Right atrium auricular region (tissue), 2 donors: Measurements from ENCODE around the gene SLC26A8. TPM values are rescaled to one million over a fixed set of nuclear protein-coding genes. Genes with fewer than 3 reads are reported as not detected.
"Not testable (repeated sequence)": the region's sequence is repeated elsewhere in the genome, so short reads cannot be mapped to it uniquely, and the experiment has no call there.

Experiments
- DNase-seq: peaks from one replicate; pipeline ENCODE4 v3.0.0-alpha.2; 2019; ENCODE audit warnings: low spot score
- H3K27ac ChIP-seq, 2 donors: fragments of 200-600 bp; sonication (generic); 1 replicate in 1 of 2; 2 replicates in 1 of 2; pipeline ENCODE4 v1.5.1; 2016 to 2019
- H3K27me3 ChIP-seq, 2 donors: fragments of 200-600 bp; sonication (generic); one replicate each; pipeline versions ENCODE4 v1.5.1 to v1.6.0; 2017 to 2019
- H3K36me3 ChIP-seq: fragments of 200-600 bp; sonication (generic); one replicate; pipeline ENCODE4 v1.5.1; 2016
- H3K4me1 ChIP-seq, 2 donors: fragments of 200-600 bp; sonication (generic); one replicate each; pipeline versions ENCODE4 v1.5.1 to v1.6.0; 2017 to 2019
- H3K4me3 ChIP-seq, 2 donors: fragments of 200-600 bp; sonication (generic); 1 replicate in 1 of 2; 2 replicates in 1 of 2; pipeline ENCODE4 v1.5.1; 2017 to 2019; ENCODE audit warnings: mild to moderate bottlenecking in 1 of 2, moderate library complexity in 1 of 2
- H3K9me3 ChIP-seq, 2 donors: fragments of 200-600 bp; sonication (generic); one replicate each; pipeline ENCODE4 v1.5.1; 2019
- total RNA-seq, 2 donors: library from RNA; depleted of rRNA; stranded (reverse); fragments of >200 nt; gene quantifications; one replicate each; pipeline ENCODE4 v1.1.0, GENCODE V29; 2016
- TF ChIP-seq, protein P1 (sequence below), 2 donors: fragments of 200-600 bp; sonication (generic); IDR thresholded peaks; one replicate each; pipeline ENCODE4 v1.5.1; 2019; ENCODE audit warnings: antibody characterized with exemption in 2 of 2

The SLC26A8 gene
- total RNA-seq, 2 donors from 2014 or later = not detected

- no peaks in the 10 kb centered on the region for H3K4me1 ChIP-seq
- no peak overlapping the region for H3K27ac ChIP-seq
- H3K9me3 ChIP-seq = no peaks in the 10 kb centered on the region
- TF ChIP-seq, protein P1, sequence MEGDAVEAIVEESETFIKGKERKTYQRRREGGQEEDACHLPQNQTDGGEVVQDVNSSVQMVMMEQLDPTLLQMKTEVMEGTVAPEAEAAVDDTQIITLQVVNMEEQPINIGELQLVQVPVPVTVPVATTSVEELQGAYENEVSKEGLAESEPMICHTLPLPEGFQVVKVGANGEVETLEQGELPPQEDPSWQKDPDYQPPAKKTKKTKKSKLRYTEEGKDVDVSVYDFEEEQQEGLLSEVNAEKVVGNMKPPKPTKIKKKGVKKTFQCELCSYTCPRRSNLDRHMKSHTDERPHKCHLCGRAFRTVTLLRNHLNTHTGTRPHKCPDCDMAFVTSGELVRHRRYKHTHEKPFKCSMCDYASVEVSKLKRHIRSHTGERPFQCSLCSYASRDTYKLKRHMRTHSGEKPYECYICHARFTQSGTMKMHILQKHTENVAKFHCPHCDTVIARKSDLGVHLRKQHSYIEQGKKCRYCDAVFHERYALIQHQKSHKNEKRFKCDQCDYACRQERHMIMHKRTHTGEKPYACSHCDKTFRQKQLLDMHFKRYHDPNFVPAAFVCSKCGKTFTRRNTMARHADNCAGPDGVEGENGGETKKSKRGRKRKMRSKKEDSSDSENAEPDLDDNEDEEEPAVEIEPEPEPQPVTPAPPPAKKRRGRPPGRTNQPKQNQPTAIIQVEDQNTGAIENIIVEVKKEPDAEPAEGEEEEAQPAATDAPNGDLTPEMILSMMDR (IDR thresholded peaks at IDR 0.05) = no peak
- no peaks in the 10 kb centered on the region for H3K36me3 ChIP-seq
- DNase-seq = no peak
- H3K27me3 ChIP-seq = no peaks in the 10 kb centered on the region
- no peak overlapping the region for H3K4me3 ChIP-seq
Measured at GRCh38 chr6:35936681-35937359, 87.6 kb downstream of the SLC26A8 start.

GRCh38 chr6:35935469-35935868 is 89.0 kb downstream of the SLC26A8 start:
- H3K9me3 ChIP-seq = no peaks in the 10 kb centered on the region
- DNase-seq = no peak
- no peaks in the 10 kb centered on the region for H3K27me3 ChIP-seq
- H3K27ac ChIP-seq = no peak overlapping the region
- H3K4me3 ChIP-seq = no peak overlapping the region
- no peaks in the 10 kb centered on the region for H3K4me1 ChIP-seq
- H3K36me3 ChIP-seq = no peaks in the 10 kb centered on the region
- TF ChIP-seq, protein P1 (IDR thresholded peaks at IDR 0.05) = no peak

DNA sequence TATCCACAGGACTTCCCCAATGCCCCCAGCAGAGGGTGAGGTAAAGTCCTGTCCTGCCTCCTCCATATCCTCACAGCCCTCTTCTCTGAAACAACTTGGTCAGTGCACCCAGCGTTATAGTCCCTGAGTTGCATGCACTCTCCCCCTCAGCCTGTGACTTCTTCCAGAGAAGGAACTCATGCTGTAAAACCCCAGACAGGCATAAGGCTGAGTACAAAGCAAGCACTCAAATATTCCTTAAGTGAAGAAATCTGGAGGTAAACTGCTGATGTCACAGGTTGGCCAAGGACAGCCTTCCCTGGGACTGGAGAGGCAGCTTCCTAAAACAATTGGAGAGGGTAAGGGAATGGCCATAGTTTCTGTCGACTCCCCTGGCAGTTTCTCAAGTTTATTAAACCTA is 90.6 kb downstream of the SLC26A8 start:
- no peak overlapping the region for H3K27ac ChIP-seq

GRCh38 chr6:35931873-35932272 is 92.6 kb downstream of the SLC26A8 start:
- DNase-seq, H3K4me3 ChIP-seq, H3K27me3 ChIP-seq, H3K36me3 ChIP-seq, H3K9me3 ChIP-seq, H3K4me1 ChIP-seq, H3K27ac ChIP-seq: not testable (repeated sequence)

More for the DNA sequence above, 90.6 kb downstream of the SLC26A8 start:
- TF ChIP-seq, protein P1 (IDR thresholded peaks at IDR 0.05) = no peak
- H3K36me3 ChIP-seq = no peaks in the 10 kb centered on the region
- DNase-seq = no peak
- no peak overlapping the region for H3K4me3 ChIP-seq
- H3K27me3 ChIP-seq = no peaks in the 10 kb centered on the region
- no peaks in the 10 kb centered on the region for H3K4me1 ChIP-seq
- H3K9me3 ChIP-seq = no peaks in the 10 kb centered on the region

- Histone ChIP-seq H3K4me3 (no peak overlapping the region), H3K9me3 (no peaks in the 10 kb centered on the region), H3K36me3 (no peaks in the 10 kb centered on the region), H3K4me1 (no peaks in the 10 kb centered on the region), H3K27me3 (no peaks in the 10 kb centered on the region), H3K27ac (no peak overlapping the region)
- DNase-seq = no peak
- TF ChIP-seq, protein P1 (IDR thresholded peaks at IDR 0.05) = no peak
Measured at GRCh38 chr6:35931120-35931561, 93.3 kb downstream of the SLC26A8 start.

GRCh38 chr6:35929601-35930000 is 94.8 kb downstream of the SLC26A8 start:
- Histone ChIP-seq H3K4me3 (no peak overlapping the region), H3K27me3 (no peaks in the 10 kb centered on the region), H3K27ac (no peak overlapping the region), H3K9me3 (no peaks in the 10 kb centered on the region), H3K4me1 (no peaks in the 10 kb centered on the region), H3K36me3 (no peaks in the 10 kb centered on the region)
- TF ChIP-seq, protein P1 (IDR thresholded peaks at IDR 0.05) = no peak
- no peak for DNase-seq
